H1 (cell line): Measurements from ENCODE around the gene MS4A8. TPM values are rescaled to one million over a fixed set of nuclear protein-coding genes. Genes with fewer than 3 reads are reported as not detected.

ENCODE experiments used
- CBX5 ChIP-seq: fragments of 300-800, 300-1000 bp; sonication (generic); IDR thresholded peaks from 2 replicates; pipeline ENCODE4 v1.7.1; 2016; ENCODE audit warnings: antibody characterized with exemption, low read length, low read depth
- CEBPB ChIP-seq: IDR thresholded peaks from 2 replicates; pipeline ENCODE4 v1.6.1; 2012; ENCODE audit warnings: low read depth, low read length
- CHD7 ChIP-seq: fragments of 300-600 bp; sonication (generic); IDR thresholded peaks from 2 replicates; pipeline ENCODE4 v1.7.1; 2012; ENCODE audit warnings: low read length, moderate library complexity, mild to moderate bottlenecking, inconsistent platforms; ENCODE audit not compliant: insufficient replicate concordance
- HDAC2 ChIP-seq, 2 experiments: fragments of 300-600 bp in 1 of 2; sonication (generic) in 1 of 2; IDR thresholded peaks; 2 replicates each; pipeline ENCODE4 v1.6.1; 2011 to 2012; ENCODE audit warnings: low read depth in 2 of 2, low read length in 2 of 2, mild to moderate bottlenecking in 2 of 2, moderate library complexity in 2 of 2, borderline replicate concordance in 1 of 2, inconsistent platforms in 1 of 2
- JUND ChIP-seq: IDR thresholded peaks from 2 replicates; pipeline ENCODE4 v1.6.1; 2011; ENCODE audit warnings: mild to moderate bottlenecking, improper control_type of control experiment, low read length
- NANOG ChIP-seq: IDR thresholded peaks from 2 replicates; pipeline ENCODE4 v1.6.1; 2011; ENCODE audit warnings: low read length, low read depth, mild to moderate bottlenecking, inconsistent platforms; ENCODE audit not compliant: insufficient read depth, poor library complexity, severe bottlenecking
- PHF8 ChIP-seq: fragments of 200-600 bp; sonication (generic); conservative IDR thresholded peaks from 2 replicates; pipeline ENCODE4 v1.7.1; 2012; ENCODE audit warnings: low read depth, mild to moderate bottlenecking, inconsistent platforms, low read length, moderate library complexity
- POLR2AphosphoS5 ChIP-seq: IDR thresholded peaks from 2 replicates; pipeline ENCODE4 v1.6.1; 2011; ENCODE audit warnings: low read depth, low read length
- SP4 ChIP-seq: IDR thresholded peaks from 2 replicates; pipeline ENCODE4 v1.6.1; 2012; ENCODE audit warnings: low read length, inconsistent platforms
- USF2 ChIP-seq: IDR thresholded peaks from 2 replicates; pipeline ENCODE4 v1.6.1; 2011; ENCODE audit warnings: low read length, improper control_type of control experiment
- ZNF274 ChIP-seq: IDR thresholded peaks from 2 replicates; pipeline ENCODE4 v1.7.0; 2012; ENCODE audit warnings: low read length, borderline replicate concordance; ENCODE audit errors: extremely low read depth
- polyA plus RNA-seq, 7 experiments: library from polyadenylated mRNA; depleted of rRNA in 3 of 7; stranded (reverse) in 5 of 7; unstranded in 2 of 7; fragments of >200 nt in 5 of 7; fragments of 200-250 nt in 2 of 7; gene quantifications; 1 replicate in 5 of 7; 2 replicates in 1 of 7; 4 replicates in 1 of 7; pipeline versions ENCODE4 v1.2.1 to v1.2.3, GENCODE V29; 2011 to 2013; ENCODE audit warnings: missing spikeins in 2 of 7, mixed read lengths in 2 of 7
- total RNA-seq: library from RNA; stranded (reverse); fragmentation: NEBNext Ultra II Directional; extraction: Animal tissue kit (Norgen Biotek cat#: 25700); gene quantifications from 2 replicates; pipeline ENCODE4 v1.2.1, GENCODE V29; 2021

MS4A8 gene
- total and polyA plus RNA-seq, 2 of the 8 experiments (the other 6 are each of a cell fraction or from before 2014, with no cell fraction given) = not detected

- TF ChIP-seq CHD7 (no peak), CEBPB (no peak), CBX5 (no peak), POLR2AphosphoS5 (no peak), HDAC2 (IDR thresholded peaks at IDR 0.05; ENCODE audit: borderline replicate concordance in 1 of 2, low read depth in 2 of 2, low read length in 2 of 2) (no peak), PHF8 (no peak), ZNF274 (no peak), JUND (no peak), NANOG (no peak), USF2 (no peak), SP4 (no peak)
Observed at GRCh38 chr11:60717956-60718355, 18.5 kb downstream of the MS4A8 start (continued).
